ENCODE data around the gene RPL12. TPM values are rescaled to one million over a fixed set of nuclear protein-coding genes. Genes with fewer than 3 reads are reported as not detected.

RPL12 gene
- total and polyA plus RNA-seq, 9 of the 15 experiments (the other 6 are each of a cell fraction or from before 2014, with no cell fraction given): 1,614 to 4,558 (median 2,531) TPM

GRCh38 chr9:127419348-127419747 is 31.9 kb downstream of the RPL12 start:
- peak in 1 of 4 experiments; percentile 21 for DNase-seq (ENCODE audit: extremely low read depth in 1 of 4, low spot score in 3 of 4)
- Histone ChIP-seq H3K36me3 (ENCODE audit: control insufficient read depth, insufficient read depth, low read length) (no peaks in the 10 kb centered on the region), H3K9me3 (replicated peaks; ENCODE audit: control insufficient read depth, insufficient read depth, low read depth, low read length) (no peaks in the 10 kb centered on the region), H2AFZ (ENCODE audit: low read depth, low read length) (no peak overlapping the region), H3K9me1 (ENCODE audit: control insufficient read depth, insufficient read depth, low read length) (no peaks in the 10 kb centered on the region), H3K9ac (ENCODE audit: insufficient read depth in 1 of 2, low read depth in 2 of 2, low read length in 2 of 2) (peak overlapping the region in 1 of 2 experiments; percentile 55; a peak in 1 of 4 replicates), H3K4me3 (no peak overlapping the region), H3K4me2 (ENCODE audit: insufficient read depth, low read length) (no peak overlapping the region), H3K79me2 (ENCODE audit: control insufficient read depth, insufficient read depth, low read length) (peaks cover 15% of the 10 kb centered on the region), H4K20me1 (replicated peaks; ENCODE audit: control insufficient read depth, insufficient read depth, low read length) (0 out of 2 replicates have a peak, but pooled peaks cover 4% of the 10 kb centered on the region), H3K27ac (ENCODE audit: extremely low read depth, low read depth, low read length) (no peak overlapping the region), H3K27me3 (ENCODE audit: control insufficient read depth in 2 of 2, insufficient read depth in 2 of 2, low read length in 2 of 2) (no peaks in the 10 kb centered on the region), H3K4me1 (replicated peaks in 1 of 2; ENCODE audit: control insufficient read depth in 2 of 2, insufficient read depth in 2 of 2, low read length in 2 of 2) (peaks cover 29 to 30% of the 10 kb centered on the region in 2 experiments)
- in situ Hi-C loops (cut with MboI) (no loop called here), intact Hi-C loops (cut with micrococcal nuclease) (loop anchor here (2.0 kb wide), 1 partner anchor 59 kb away; no protein-coding TSS in a partner anchor)
- TF ChIP-seq C11orf30 (IDR thresholded peaks at IDR 0.05; ENCODE audit: low read depth) (0 out of 2 replicates have a peak, but pooled peaks have one; percentile 23), SPI1 (IDR thresholded peaks at IDR 0.05; ENCODE audit: borderline replicate concordance, low read depth, low read length) (peak; percentile 57; the same call in 1 of the 2 replicates), RFX1 (IDR thresholded peaks at IDR 0.05) (peak; percentile 45; the same call in 1 of the 2 replicates), ZNF165 (CRISPR knock-in tag; IDR thresholded peaks at IDR 0.05; ENCODE audit: borderline replicate concordance) (no peak), NFE2 (IDR thresholded peaks at IDR 0.05; ENCODE audit: low read depth) (peak; percentile 50; the same call in 1 of the 2 replicates)
- ChIA-PET CTCF (ENCODE audit: low intra/inter-chr PET ratio) (no interaction called here), POLR2A (interaction anchor here (0.7 kb wide), 1 partner anchor 41 kb away, joined by 3 read pairs; no protein-coding TSS in a partner anchor)
- no peak for ATAC-seq
- no TSS peak for BruUV-seq (replicated peaks)
- WGBS (ENCODE audit: insufficient coverage, low coverage, missing lambda C conversion rate): 27% methylated on average over 5 of the region's 6 CpGs
- FAIRE-seq: no peak

- Histone ChIP-seq H2AFZ (ENCODE audit: low read depth, low read length) (no peak overlapping the region), H3K4me2 (ENCODE audit: insufficient read depth, low read length) (no peak overlapping the region; the same call in 1 of the 2 replicates), H3K9me3 (replicated peaks; ENCODE audit: control insufficient read depth, insufficient read depth, low read depth, low read length) (no peaks in the 10 kb centered on the region), H3K9ac (ENCODE audit: insufficient read depth in 1 of 2, low read depth in 2 of 2, low read length in 2 of 2) (peak overlapping the region in 1 of 2 experiments; percentile 36; a peak in 1 of 4 replicates), H4K20me1 (replicated peaks; ENCODE audit: control insufficient read depth, insufficient read depth, low read length) (0 out of 2 replicates have a peak, but pooled peaks cover 4% of the 10 kb centered on the region), H3K9me1 (ENCODE audit: control insufficient read depth, insufficient read depth, low read length) (no peaks in the 10 kb centered on the region), H3K27ac (ENCODE audit: extremely low read depth, low read depth, low read length) (no peak overlapping the region), H3K27me3 (ENCODE audit: control insufficient read depth in 2 of 2, insufficient read depth in 2 of 2, low read length in 2 of 2) (no peaks in the 10 kb centered on the region), H3K36me3 (ENCODE audit: control insufficient read depth, insufficient read depth, low read length) (no peaks in the 10 kb centered on the region), H3K79me2 (ENCODE audit: control insufficient read depth, insufficient read depth, low read length) (peaks cover 6% of the 10 kb centered on the region), H3K4me3 (no peak overlapping the region), H3K4me1 (replicated peaks in 1 of 2; ENCODE audit: control insufficient read depth in 2 of 2, insufficient read depth in 2 of 2, low read length in 2 of 2) (peaks cover 26 to 29% of the 10 kb centered on the region in 2 experiments)
- peak; percentile 82 for ATAC-seq
- no peak for FAIRE-seq
- no TSS peak for BruUV-seq (replicated peaks)
- DNase-seq (ENCODE audit: extremely low read depth in 1 of 4, low spot score in 3 of 4): peak; percentile 52 to 61 (median 59)
- CTCF ChIA-PET (ENCODE audit: low intra/inter-chr PET ratio): interaction anchor here (0.6 kb wide), 1 partner anchor 163 kb away, joined by 3 read pairs; no protein-coding TSS in a partner anchor
- intact Hi-C loops (cut with micrococcal nuclease) (loop anchor here (2.0 kb wide), 1 partner anchor 57 kb away; no protein-coding TSS in a partner anchor), in situ Hi-C loops (cut with MboI) (no loop called here)
- POLR2A ChIA-PET: interaction anchor here (0.5 to 0.7 kb wide), 2 partner anchors 10 to 1003 kb away, joined by 3 read pairs; no protein-coding TSS in a partner anchor
- 20% methylated on average over 12 of the region's 12 CpGs for WGBS (ENCODE audit: insufficient coverage, low coverage, missing lambda C conversion rate)
- no peak for TF ChIP-seq MAFF (IDR thresholded peaks at IDR 0.05; ENCODE audit: low read length)
- peak; percentile 57; the same call in 1 of the 2 replicates for TF ChIP-seq TFAP4 (CRISPR knock-in tag; IDR thresholded peaks at IDR 0.05; ENCODE audit: borderline replicate concordance)
- TF ChIP-seq RBM17 (IDR thresholded peaks at IDR 0.05; ENCODE audit: borderline replicate concordance, low read depth, low read length): no peak
- TF ChIP-seq MEIS2 (IDR thresholded peaks at IDR 0.05; ENCODE audit: partially characterized antibody): peak; percentile 27
- no peak for TF ChIP-seq BCL6 (CRISPR knock-in tag; IDR thresholded peaks at IDR 0.05)
- TF ChIP-seq CTCF (IDR thresholded peaks at IDR 0.05 in 2 of 3, conservative IDR thresholded peaks at IDR 0.05 in 1 of 3; ENCODE audit: insufficient read depth in 2 of 3, low read depth in 1 of 3, low read length in 3 of 3): peak; percentile 40 to 70 (median 44); a peak in 5 of 6 replicates
- no peak for TF ChIP-seq FOXP1 (CRISPR knock-in tag; IDR thresholded peaks at IDR 0.05)
- no peak for TF ChIP-seq ZNF699 (CRISPR knock-in tag; IDR thresholded peaks at IDR 0.05; ENCODE audit: insufficient replicate concordance)
These were observed 33.2 kb downstream of the RPL12 start for GRCh38 chr9:127418037-127418471.

Measured in K562 (cell line).